SK-N-MC (cell line): ENCODE results near the gene CAPS2.

Source experiments
- EZH2 ChIP-seq: fragments of 200-600 bp; sonication (generic); IDR thresholded peaks from one replicate; pipeline ENCODE4 v1.6.1; 2017; ENCODE audit warnings: antibody characterized with exemption
- FOXP2 ChIP-seq: optimal IDR thresholded peaks from 2 replicates; pipeline ENCODE3; 2011; ENCODE audit warnings: mild to moderate bottlenecking, moderate library complexity; ENCODE audit not compliant: insufficient read depth; ENCODE audit errors: extremely low read length, control extremely low read depth
- POLR2AphosphoS5 ChIP-seq: IDR thresholded peaks from 2 replicates; pipeline ENCODE4 v1.6.1; 2012; ENCODE audit warnings: mild to moderate bottlenecking, low read depth, low read length, borderline replicate concordance

- TF ChIP-seq EZH2, result no peak
- no peak for TF ChIP-seq FOXP2
- TF ChIP-seq POLR2AphosphoS5, result no peak
These were observed 60.9 kb downstream of the CAPS2 start for GRCh38 chr12:75269209-75269608.
